Measurements from ENCODE around the gene CACNG3.

DNA sequence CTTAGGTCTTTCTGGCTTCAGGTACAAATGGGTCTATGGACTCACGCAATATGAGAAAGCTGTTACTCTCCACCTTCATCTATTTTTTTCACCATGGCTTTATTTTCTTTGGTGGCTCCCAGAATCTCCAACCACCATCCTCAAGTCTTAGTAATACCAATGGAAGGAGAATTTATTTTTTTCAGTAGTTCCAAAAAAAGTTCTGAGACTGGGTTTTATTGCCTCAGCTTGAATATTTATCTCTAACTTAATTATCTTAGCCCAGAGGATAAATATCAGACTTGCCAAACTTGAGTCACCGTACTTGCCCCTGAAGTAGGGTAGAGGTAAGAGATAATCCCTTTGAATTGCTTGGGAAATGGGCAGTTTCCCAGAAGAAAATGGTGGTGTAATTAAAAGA, 23.2 kb upstream of the CACNG3 start:
- TF ChIP-seq, protein P1, sequence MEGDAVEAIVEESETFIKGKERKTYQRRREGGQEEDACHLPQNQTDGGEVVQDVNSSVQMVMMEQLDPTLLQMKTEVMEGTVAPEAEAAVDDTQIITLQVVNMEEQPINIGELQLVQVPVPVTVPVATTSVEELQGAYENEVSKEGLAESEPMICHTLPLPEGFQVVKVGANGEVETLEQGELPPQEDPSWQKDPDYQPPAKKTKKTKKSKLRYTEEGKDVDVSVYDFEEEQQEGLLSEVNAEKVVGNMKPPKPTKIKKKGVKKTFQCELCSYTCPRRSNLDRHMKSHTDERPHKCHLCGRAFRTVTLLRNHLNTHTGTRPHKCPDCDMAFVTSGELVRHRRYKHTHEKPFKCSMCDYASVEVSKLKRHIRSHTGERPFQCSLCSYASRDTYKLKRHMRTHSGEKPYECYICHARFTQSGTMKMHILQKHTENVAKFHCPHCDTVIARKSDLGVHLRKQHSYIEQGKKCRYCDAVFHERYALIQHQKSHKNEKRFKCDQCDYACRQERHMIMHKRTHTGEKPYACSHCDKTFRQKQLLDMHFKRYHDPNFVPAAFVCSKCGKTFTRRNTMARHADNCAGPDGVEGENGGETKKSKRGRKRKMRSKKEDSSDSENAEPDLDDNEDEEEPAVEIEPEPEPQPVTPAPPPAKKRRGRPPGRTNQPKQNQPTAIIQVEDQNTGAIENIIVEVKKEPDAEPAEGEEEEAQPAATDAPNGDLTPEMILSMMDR (IDR thresholded peaks at IDR 0.05; ENCODE audit: low read depth, low read length, poor library complexity, severe bottlenecking) = no peak
- no peak for TF ChIP-seq EZH2phosphoT487 (IDR thresholded peaks at IDR 0.05; ENCODE audit: borderline replicate concordance, low read length)

Data from DOHH2 (cell line).